H1 (cell line): Measurements from ENCODE around the gene PCYT1B. TPM values are rescaled to one million over a fixed set of nuclear protein-coding genes. Genes with fewer than 3 reads are reported as not detected.

ENCODE experiments used
- CTCF ChIA-PET: fragments of 300-600 bp; sonication (Branson Sonifier 250); formaldehyde crosslinking; loops from one replicate; lab custom pipeline; 2021; ENCODE audit not compliant: partially characterized antibody; lab: Charles Lee
- POLR2A ChIA-PET: fragments of 300-600 bp; sonication (Branson Sonifier 250); formaldehyde crosslinking; loops from one replicate; lab custom pipeline; 2021; ENCODE audit warnings: inconsistent platforms; ENCODE audit not compliant: partially characterized antibody; lab: Charles Lee
- DNase-seq, 2 experiments: peaks; one replicate each; pipeline versions ENCODE4 v3.0.0 to v3.0.0-alpha.2; 2010 to 2022; ENCODE audit warnings: low spot score in 2 of 2, low read depth in 1 of 2, mixed read lengths in 1 of 2
- FAIRE-seq: peaks from 2 replicates; lab custom pipeline; 2011; peaks lifted over from hg19 to GRCh38; lab: Jason Lieb, UNC
- H2AFZ ChIP-seq: 2 replicates; pipeline ENCODE4 v1.8.1; 2012; ENCODE audit warnings: low read length, inconsistent platforms
- H2AK5ac ChIP-seq: 2 replicates; pipeline ENCODE4 v1.6.1; 2013; ENCODE audit warnings: low read depth, low read length
- H2BK120ac ChIP-seq: replicated peaks from 2 replicates; pipeline ENCODE3; 2013; ENCODE audit warnings: low read depth, low read length, inconsistent platforms
- H2BK12ac ChIP-seq: 2 replicates; pipeline ENCODE4 v1.6.1; 2013; ENCODE audit warnings: low read depth, low read length
- H2BK15ac ChIP-seq: 2 replicates; pipeline ENCODE4 v1.6.1; 2013; ENCODE audit warnings: low read length
- H2BK20ac ChIP-seq: 2 replicates; pipeline ENCODE4 v1.6.1; 2013; ENCODE audit warnings: low read length
- H2BK5ac ChIP-seq: 2 replicates; pipeline ENCODE4 v1.6.1; 2013; ENCODE audit warnings: low read depth, low read length
- H3K14ac ChIP-seq: 2 replicates; pipeline ENCODE4 v1.6.1; 2013; ENCODE audit warnings: inconsistent platforms; ENCODE audit not compliant: insufficient read length
- H3K18ac ChIP-seq: 2 replicates; pipeline ENCODE4 v1.6.1; 2013; ENCODE audit warnings: low read length; ENCODE audit errors: extremely low read depth
- H3K23ac ChIP-seq: 2 replicates; pipeline ENCODE4 v1.6.1; 2013; ENCODE audit warnings: inconsistent platforms; ENCODE audit not compliant: insufficient read length
- H3K23me2 ChIP-seq: 2 replicates; pipeline ENCODE4 v1.6.1; 2013; ENCODE audit warnings: low read depth, low read length
- H3K27ac ChIP-seq: 2 replicates; pipeline ENCODE4 v1.6.1; 2011; ENCODE audit warnings: low read depth, low read length, inconsistent platforms
- H3K27me3 ChIP-seq, 4 experiments: replicated peaks in 1 of 4; 1 replicate in 1 of 4; 2 replicates in 3 of 4; pipeline versions ENCODE4 v1.6.1 to v1.8.1; 2011 to 2013; ENCODE audit warnings: low read length in 3 of 4, mild to moderate bottlenecking in 3 of 4, inconsistent platforms in 2 of 4, mixed read lengths in 2 of 4, moderate library complexity in 1 of 4; ENCODE audit not compliant: control insufficient read depth in 3 of 4, insufficient read depth in 3 of 4; ENCODE audit errors: extremely low read depth in 1 of 4
- H3K36me3 ChIP-seq, 4 experiments: 2 replicates each; pipeline versions ENCODE4 v1.6.1 to v1.8.1; 2011 to 2013; ENCODE audit warnings: mild to moderate bottlenecking in 4 of 4, low read length in 3 of 4, moderate library complexity in 2 of 4, control low read depth in 1 of 4, inconsistent platforms in 1 of 4; ENCODE audit not compliant: insufficient read depth in 4 of 4, control insufficient read depth in 2 of 4
- H3K4ac ChIP-seq: replicated peaks from 2 replicates; pipeline ENCODE3; 2013; ENCODE audit warnings: low read length, low read depth, mixed read lengths, inconsistent platforms; ENCODE audit not compliant: insufficient read length
- H3K4me1 ChIP-seq, 4 experiments: replicated peaks in 1 of 4; 1 replicate in 1 of 4; 2 replicates in 3 of 4; pipeline versions ENCODE4 v1.6.1 to v1.8.1; 2011 to 2013; ENCODE audit warnings: low read length in 3 of 4, inconsistent platforms in 2 of 4, mixed read lengths in 1 of 4; ENCODE audit not compliant: insufficient read depth in 4 of 4, control insufficient read depth in 3 of 4
- H3K4me2 ChIP-seq, 2 experiments: 2 replicates each; pipeline versions ENCODE4 v1.6.1 to v1.8.1; 2011 to 2013; ENCODE audit warnings: low read depth in 2 of 2, low read length in 2 of 2, control low read depth in 1 of 2, inconsistent platforms in 1 of 2, mild to moderate bottlenecking in 1 of 2; ENCODE audit not compliant: insufficient read depth in 1 of 2
- H3K4me3 ChIP-seq, 4 experiments: fragments of 200-600, 300-600 bp in 1 of 4; sonication (generic), shearing (Covaris generic), sonication (Bioruptor Twin) in 1 of 4; 2 replicates each; pipeline versions ENCODE4 v1.5.1 to v1.8.1; 2011 to 2016; ENCODE audit warnings: low read length in 4 of 4, low read depth in 3 of 4, control low read depth in 2 of 4, inconsistent platforms in 2 of 4, mild to moderate bottlenecking in 2 of 4, mixed read lengths in 1 of 4, moderate library complexity in 1 of 4; ENCODE audit not compliant: insufficient read depth in 2 of 4; ENCODE audit errors: extremely low read depth in 1 of 4
- H3K56ac ChIP-seq: replicated peaks from 2 replicates; pipeline ENCODE3; 2013; ENCODE audit warnings: low read depth, mild to moderate bottlenecking, mixed read lengths, low read length, inconsistent platforms; ENCODE audit not compliant: insufficient read length
- H3K79me1 ChIP-seq: 2 replicates; pipeline ENCODE4 v1.6.1; 2013; ENCODE audit warnings: low read depth, low read length, control low read depth
- H3K79me2 ChIP-seq, 2 experiments: 2 replicates each; pipeline versions ENCODE4 v1.6.1 to v1.8.1; 2012 to 2013; ENCODE audit warnings: low read length in 2 of 2, mild to moderate bottlenecking in 2 of 2, inconsistent platforms in 1 of 2; ENCODE audit not compliant: insufficient read depth in 2 of 2, control insufficient read depth in 1 of 2
- H3K9ac ChIP-seq, 4 experiments: replicated peaks in 1 of 4; 1 replicate in 1 of 4; 2 replicates in 3 of 4; pipeline versions ENCODE4 v1.6.1 to v1.8.1; 2011 to 2013; ENCODE audit warnings: low read depth in 3 of 4, low read length in 3 of 4, control low read depth in 2 of 4, mild to moderate bottlenecking in 2 of 4, moderate library complexity in 2 of 4, inconsistent platforms in 1 of 4; ENCODE audit errors: extremely low read depth in 1 of 4
- H3K9me3 ChIP-seq, 2 experiments: 2 replicates each; pipeline versions ENCODE4 v1.6.1 to v1.8.1; 2012 to 2013; ENCODE audit warnings: mild to moderate bottlenecking in 2 of 2, moderate library complexity in 2 of 2, control low read depth in 1 of 2, inconsistent platforms in 1 of 2, low read depth in 1 of 2, low read length in 1 of 2, mixed read lengths in 1 of 2; ENCODE audit not compliant: insufficient read depth in 2 of 2
- H4K20me1 ChIP-seq, 2 experiments: replicated peaks in 1 of 2; 2 replicates each; pipeline versions ENCODE3 to v1.8.1; 2011 to 2013; ENCODE audit warnings: inconsistent platforms in 2 of 2, low read length in 2 of 2, mild to moderate bottlenecking in 1 of 2; ENCODE audit not compliant: insufficient read depth in 2 of 2, control insufficient read depth in 1 of 2
- H4K5ac ChIP-seq: 2 replicates; pipeline ENCODE4 v1.6.1; 2013; ENCODE audit warnings: low read length, low read depth, mixed read lengths, inconsistent platforms; ENCODE audit not compliant: insufficient read length
- H4K8ac ChIP-seq: 2 replicates; pipeline ENCODE4 v1.8.0; 2013; ENCODE audit warnings: mild to moderate bottlenecking, moderate library complexity, low read length, inconsistent platforms; ENCODE audit not compliant: insufficient read depth; ENCODE audit errors: extremely low read depth
- H4K91ac ChIP-seq: replicated peaks from 2 replicates; pipeline ENCODE3; 2013; ENCODE audit warnings: low read length, mixed read lengths, inconsistent platforms; ENCODE audit not compliant: insufficient read length
- BACH1 ChIP-seq: IDR thresholded peaks from 2 replicates; pipeline ENCODE4 v1.6.1; 2012; ENCODE audit warnings: low read length, improper control_type of control experiment
- BCL11A ChIP-seq, 2 experiments: IDR thresholded peaks; one replicate each; pipeline ENCODE4 v1.6.1; 2011; ENCODE audit warnings: low read depth in 2 of 2, low read length in 2 of 2, mild to moderate bottlenecking in 2 of 2
- BRCA1 ChIP-seq: IDR thresholded peaks from 2 replicates; pipeline ENCODE4 v1.6.1; 2012; ENCODE audit warnings: low read depth, low read length, improper control_type of control experiment
- CBX8 ChIP-seq: fragments of 300-800, 300-1000 bp; sonication (generic); IDR thresholded peaks from 2 replicates; pipeline ENCODE4 v1.7.1; 2016; ENCODE audit warnings: low read depth, low read length, borderline replicate concordance
- CHD2 ChIP-seq: IDR thresholded peaks from 2 replicates; pipeline ENCODE4 v1.6.1; 2012; ENCODE audit warnings: low read length, improper control_type of control experiment
- HDAC6 ChIP-seq: IDR thresholded peaks from one replicate; pipeline ENCODE4 v1.7.1; 2012; ENCODE audit warnings: low read depth, mild to moderate bottlenecking, inconsistent platforms, low read length, moderate library complexity
- MAFK ChIP-seq: IDR thresholded peaks from 2 replicates; pipeline ENCODE4 v1.6.1; 2012; ENCODE audit warnings: low read depth, mild to moderate bottlenecking, improper control_type of control experiment, low read length
- POLR2A ChIP-seq, 2 experiments: IDR thresholded peaks; 1 replicate in 1 of 2; 2 replicates in 1 of 2; pipeline ENCODE4 v1.6.1; 2011; ENCODE audit warnings: low read depth in 2 of 2, low read length in 2 of 2, mild to moderate bottlenecking in 2 of 2; ENCODE audit errors: control extremely low read depth in 1 of 2
- RAD21 ChIP-seq, 2 experiments: IDR thresholded peaks in 1 of 2; conservative IDR thresholded peaks in 1 of 2; 2 replicates each; pipeline ENCODE4 v1.6.1; 2011; ENCODE audit warnings: low read depth in 2 of 2, low read length in 2 of 2, improper control_type of control experiment in 1 of 2, inconsistent platforms in 1 of 2, mild to moderate bottlenecking in 1 of 2, moderate library complexity in 1 of 2
- SP4 ChIP-seq: IDR thresholded peaks from 2 replicates; pipeline ENCODE4 v1.6.1; 2012; ENCODE audit warnings: low read length, inconsistent platforms
- SRF ChIP-seq: IDR thresholded peaks from 2 replicates; pipeline ENCODE4 v1.6.1; 2011; ENCODE audit warnings: mild to moderate bottlenecking, low read depth, low read length, moderate library complexity
- TAF7 ChIP-seq: optimal IDR thresholded peaks from 2 replicates; pipeline ENCODE3; 2011; ENCODE audit warnings: low read depth, mild to moderate bottlenecking, inconsistent platforms, low read length, moderate library complexity, borderline replicate concordance
- TEAD4 ChIP-seq: IDR thresholded peaks from 2 replicates; pipeline ENCODE4 v1.6.1; 2012; ENCODE audit warnings: low read depth, low read length, inconsistent platforms, mixed read lengths
- YY1 ChIP-seq: IDR thresholded peaks from 2 replicates; pipeline ENCODE4 v1.6.1; 2011; ENCODE audit warnings: low read depth, mild to moderate bottlenecking, low read length
- whole genome bisulfite sequencing, 2 experiments: shearing (Covaris generic) in 1 of 2; methylation state at CpG; one replicate each; pipeline versions ENCODE4 v1.1.6 to v1.1.7; 2013 to 2015; ENCODE audit warnings: low lambda C conversion rate in 2 of 2, mixed read lengths in 2 of 2, inconsistent platforms in 1 of 2, low coverage in 1 of 2, missing lambda C conversion rate in 1 of 2; ENCODE audit not compliant: insufficient replicate concordance in 2 of 2, insufficient coverage in 1 of 2, insufficient read length in 1 of 2; ENCODE audit errors: extremely low coverage in 1 of 2, missing lambda C conversion rate in 1 of 2; 5-methylcytosine and 5-hydroxymethylcytosine counted together
- polyA plus RNA-seq, 7 experiments: library from polyadenylated mRNA; depleted of rRNA in 3 of 7; stranded (reverse) in 5 of 7; unstranded in 2 of 7; fragments of >200 nt in 5 of 7; fragments of 200-250 nt in 2 of 7; gene quantifications; 1 replicate in 5 of 7; 2 replicates in 1 of 7; 4 replicates in 1 of 7; pipeline versions ENCODE4 v1.2.1 to v1.2.3, GENCODE V29; 2011 to 2013; ENCODE audit warnings: missing spikeins in 2 of 7, mixed read lengths in 2 of 7
- total RNA-seq: library from RNA; stranded (reverse); fragmentation: NEBNext Ultra II Directional; extraction: Animal tissue kit (Norgen Biotek cat#: 25700); gene quantifications from 2 replicates; pipeline ENCODE4 v1.2.1, GENCODE V29; 2021
- TF ChIP-seq, protein P1 (sequence below): IDR thresholded peaks from 2 replicates; pipeline ENCODE4 v1.6.1; 2012; ENCODE audit warnings: inconsistent platforms
- TF ChIP-seq, protein P2 (sequence below): IDR thresholded peaks from 2 replicates; pipeline ENCODE4 v1.6.1; 2012; ENCODE audit warnings: inconsistent platforms

The PCYT1B gene
- total and polyA plus RNA-seq, 2 of the 8 experiments (the other 6 are each of a cell fraction or from before 2014, with no cell fraction given), result 17.9 to 30.6 TPM

DNA sequence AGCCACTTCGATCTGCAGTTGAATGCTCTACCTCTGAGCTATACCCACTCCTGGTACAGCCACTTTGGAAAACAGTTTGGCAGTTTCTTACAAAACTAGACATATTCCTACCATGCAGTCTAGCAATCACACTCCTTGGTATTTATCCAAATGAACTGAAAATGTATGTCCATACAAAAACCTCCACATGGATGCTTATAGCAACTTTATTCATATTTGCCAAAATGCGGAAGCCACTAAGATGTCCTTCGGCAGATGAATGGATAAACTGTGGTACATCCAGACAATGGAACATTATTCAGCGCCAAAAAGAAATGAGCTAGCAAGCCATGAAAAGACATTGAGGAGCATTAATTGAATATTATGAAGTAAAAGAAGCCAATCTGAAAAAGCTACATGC lies 45.3 kb downstream of the PCYT1B start:
- H2BK15ac ChIP-seq, result no peak overlapping the region
- no peak overlapping the region for H3K18ac ChIP-seq
- no peak overlapping the region for H4K91ac ChIP-seq
- no peak overlapping the region for H3K4ac ChIP-seq
- no peaks in the 10 kb centered on the region for H3K79me2 ChIP-seq
- no peak overlapping the region for H3K56ac ChIP-seq
- 95% methylated on average over 4 of the region's 4 CpGs; no CpG with 5 or more reads in 1 of the 2 experiments for WGBS, 2 experiments
- no peak overlapping the region for H3K27ac ChIP-seq
- no peaks in the 10 kb centered on the region for H4K20me1 ChIP-seq
- no peaks in the 10 kb centered on the region for H3K9me3 ChIP-seq
- H3K4me3 ChIP-seq, result no peak overlapping the region
- no peak overlapping the region for H2BK5ac ChIP-seq
- no peaks in the 10 kb centered on the region for H3K23me2 ChIP-seq
- H4K5ac ChIP-seq, result no peak overlapping the region
- DNase-seq (no peak), FAIRE-seq (no peak)
- H3K14ac ChIP-seq, result no peak overlapping the region
- no peak overlapping the region for H2AFZ ChIP-seq
- no peaks in the 10 kb centered on the region for H3K4me1 ChIP-seq
- H3K27me3 ChIP-seq, result no peaks in the 10 kb centered on the region
- H3K36me3 ChIP-seq, result no peaks in the 10 kb centered on the region
- no peak overlapping the region for H3K9ac ChIP-seq
- ChIA-PET POLR2A (no interaction called here), CTCF (no interaction called here)
- H3K23ac ChIP-seq, result no peak overlapping the region
- TF ChIP-seq TEAD4 (no peak), SP4 (no peak), TAF7 (no peak), RAD21 (IDR thresholded peaks at IDR 0.05 in 1 of 2, conservative IDR thresholded peaks at IDR 0.05 in 1 of 2; ENCODE audit: low read depth in 2 of 2, low read length in 2 of 2) (no peak), HDAC6 (no peak), SRF (no peak), BRCA1 (no peak), CHD2 (no peak), YY1 (no peak), BACH1 (no peak), POLR2A (IDR thresholded peaks at IDR 0.05; ENCODE audit: control extremely low read depth in 1 of 2, low read depth in 2 of 2, low read length in 2 of 2) (no peak), BCL11A (IDR thresholded peaks at IDR 0.05; ENCODE audit: low read depth in 2 of 2, low read length in 2 of 2) (no peak), CBX8 (no peak), MAFK (no peak)
- TF ChIP-seq, protein P1, sequence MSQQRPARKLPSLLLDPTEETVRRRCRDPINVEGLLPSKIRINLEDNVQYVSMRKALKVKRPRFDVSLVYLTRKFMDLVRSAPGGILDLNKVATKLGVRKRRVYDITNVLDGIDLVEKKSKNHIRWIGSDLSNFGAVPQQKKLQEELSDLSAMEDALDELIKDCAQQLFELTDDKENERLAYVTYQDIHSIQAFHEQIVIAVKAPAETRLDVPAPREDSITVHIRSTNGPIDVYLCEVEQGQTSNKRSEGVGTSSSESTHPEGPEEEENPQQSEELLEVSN, result no peak
- TF ChIP-seq, protein P2, sequence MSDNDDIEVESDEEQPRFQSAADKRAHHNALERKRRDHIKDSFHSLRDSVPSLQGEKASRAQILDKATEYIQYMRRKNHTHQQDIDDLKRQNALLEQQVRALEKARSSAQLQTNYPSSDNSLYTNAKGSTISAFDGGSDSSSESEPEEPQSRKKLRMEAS, result no peak
- H3K79me1 ChIP-seq, result no peaks in the 10 kb centered on the region
- H4K8ac ChIP-seq, result no peak overlapping the region
- H3K4me2 ChIP-seq, result no peak overlapping the region
- H2BK12ac ChIP-seq, result no peak overlapping the region
- H2BK20ac ChIP-seq, result no peak overlapping the region
- H2BK120ac ChIP-seq, result no peak overlapping the region
- no peak overlapping the region for H2AK5ac ChIP-seq
